IMR-90 (cell line): Measurements from ENCODE around the gene SLC25A21. TPM values are rescaled to one million over a fixed set of nuclear protein-coding genes. Genes with fewer than 3 reads are reported as not detected.

Experiments used
- ATAC-seq: fragments of 200-7000 bp; cut with Tn5 transposase; 2 replicates; pipeline ENCODE4 v1.9.1; 2020; ENCODE audit warnings: low read depth, mild to moderate bottlenecking, moderate library complexity
- BruUV-seq: library from RNA; stranded (reverse); fragments of 400-500 nt; replicated peaks from 2 replicates; lab custom pipeline; 2021; lab: Mats Ljungman, UMichigan
- CTCF ChIA-PET: fragments of 300-600 bp; formaldehyde crosslinking; extraction: SDS; loops from one replicate; lab custom pipeline; 2021; ENCODE audit warnings: antibody characterized with exemption; lab: Yijun Ruan, JAX
- POLR2A ChIA-PET: fragments of 300-600 bp; sonication (Branson Sonifier 250); formaldehyde crosslinking; loops from one replicate; lab custom pipeline; 2022; ENCODE audit warnings: antibody characterized with exemption; ENCODE audit not compliant: unreplicated experiment; lab: Charles Lee
- DNase-seq: peaks from one replicate; pipeline ENCODE4 v3.0.0; 2013
- H2AFZ ChIP-seq: replicated peaks from 2 replicates; pipeline ENCODE3; 2013; ENCODE audit warnings: low read length, mild to moderate bottlenecking; ENCODE audit not compliant: poor library complexity
- H2AK5ac ChIP-seq: 2 replicates; pipeline ENCODE4 v1.6.1; 2013; ENCODE audit warnings: low read depth, low read length, inconsistent platforms
- H2AK9ac ChIP-seq: replicated peaks from 2 replicates; pipeline ENCODE3; 2013; ENCODE audit warnings: mild to moderate bottlenecking, low read depth, low read length, moderate library complexity; ENCODE audit not compliant: poor library complexity
- H2BK120ac ChIP-seq: 2 replicates; pipeline ENCODE4 v1.6.1; 2013; ENCODE audit warnings: low read depth, low read length, inconsistent platforms
- H2BK15ac ChIP-seq: 3 replicates; pipeline ENCODE4 v1.6.1; 2013; ENCODE audit warnings: low read depth, low read length, inconsistent platforms
- H2BK20ac ChIP-seq: 2 replicates; pipeline ENCODE4 v1.6.1; 2013; ENCODE audit warnings: low read depth, mild to moderate bottlenecking, inconsistent platforms, low read length, moderate library complexity
- H2BK5ac ChIP-seq: 2 replicates; pipeline ENCODE4 v1.6.1; 2013; ENCODE audit warnings: mild to moderate bottlenecking, low read depth, low read length, inconsistent platforms; ENCODE audit not compliant: poor library complexity, severe bottlenecking
- H3K14ac ChIP-seq: replicated peaks from 2 replicates; pipeline ENCODE4 v1.6.1; 2013; ENCODE audit warnings: low read depth, low read length, inconsistent platforms
- H3K18ac ChIP-seq: 2 replicates; pipeline ENCODE4 v1.6.1; 2013; ENCODE audit warnings: low read depth, low read length, control low read depth
- H3K23ac ChIP-seq: 2 replicates; pipeline ENCODE4 v1.6.1; 2013; ENCODE audit warnings: low read depth, low read length, inconsistent platforms
- H3K27ac ChIP-seq: 2 replicates; pipeline ENCODE4 v1.5.1; 2013; ENCODE audit warnings: mild to moderate bottlenecking, control low read depth, low read length; ENCODE audit not compliant: insufficient read depth
- H3K27me3 ChIP-seq: 2 replicates; pipeline ENCODE4 v1.6.1; 2013; ENCODE audit warnings: low read length; ENCODE audit not compliant: control insufficient read depth, insufficient read depth
- H3K36me3 ChIP-seq: 2 replicates; pipeline ENCODE4 v1.6.1; 2013; ENCODE audit warnings: low read length, mixed read lengths; ENCODE audit not compliant: control insufficient read depth, insufficient read depth
- H3K4ac ChIP-seq: 2 replicates; pipeline ENCODE4 v1.6.1; 2013; ENCODE audit warnings: low read depth, low read length, inconsistent platforms
- H3K4me1 ChIP-seq: 2 replicates; pipeline ENCODE4 v1.6.1; 2013; ENCODE audit warnings: low read length, mixed read lengths; ENCODE audit not compliant: control insufficient read depth, insufficient read depth
- H3K4me2 ChIP-seq: 2 replicates; pipeline ENCODE4 v1.6.1; 2013; ENCODE audit warnings: low read depth, mild to moderate bottlenecking, control low read depth, low read length, moderate library complexity
- H3K4me3 ChIP-seq: 2 replicates; pipeline ENCODE4 v1.5.1; 2013; ENCODE audit warnings: low read depth, mild to moderate bottlenecking, control low read depth, low read length, moderate library complexity; ENCODE audit not compliant: insufficient read depth
- H3K56ac ChIP-seq: 2 replicates; pipeline ENCODE4 v1.6.1; 2013; ENCODE audit warnings: low read length, inconsistent platforms; ENCODE audit not compliant: insufficient read depth; ENCODE audit errors: extremely low read depth
- H3K79me1 ChIP-seq, 2 experiments: 2 replicates each; pipeline ENCODE4 v1.6.1; 2013; ENCODE audit warnings: low read length in 2 of 2, inconsistent platforms in 1 of 2, low read depth in 1 of 2
- H3K9ac ChIP-seq: 2 replicates; pipeline ENCODE4 v1.6.1; 2013; ENCODE audit warnings: low read depth, low read length, control low read depth
- H3K9me1 ChIP-seq: 2 replicates; pipeline ENCODE4 v1.6.1; 2013; ENCODE audit warnings: low read length, inconsistent platforms; ENCODE audit not compliant: insufficient read depth
- H3K9me3 ChIP-seq: 2 replicates; pipeline ENCODE4 v1.6.1; 2013; ENCODE audit warnings: low read length; ENCODE audit not compliant: control insufficient read depth, insufficient read depth
- H4K20me1 ChIP-seq: 2 replicates; pipeline ENCODE4 v1.6.1; 2013; ENCODE audit warnings: low read length, inconsistent platforms; ENCODE audit not compliant: insufficient read depth
- H4K5ac ChIP-seq: 2 replicates; pipeline ENCODE4 v1.6.1; 2013; ENCODE audit warnings: mild to moderate bottlenecking, low read depth, low read length, control low read depth
- H4K8ac ChIP-seq, 2 experiments: 2 replicates each; pipeline ENCODE4 v1.6.1; 2013; ENCODE audit warnings: low read depth in 2 of 2, low read length in 2 of 2, control low read depth in 1 of 2, inconsistent platforms in 1 of 2
- H4K91ac ChIP-seq: 2 replicates; pipeline ENCODE4 v1.6.1; 2013; ENCODE audit warnings: low read depth, low read length, inconsistent platforms; ENCODE audit not compliant: insufficient read depth
- CHD1 ChIP-seq: IDR thresholded peaks from 2 replicates; pipeline ENCODE4 v1.6.1; 2012; ENCODE audit warnings: low read depth, low read length, improper control_type of control experiment
- CTCF ChIP-seq: conservative IDR thresholded peaks from 2 replicates; pipeline ENCODE4 v1.5.1; 2012; ENCODE audit warnings: mild to moderate bottlenecking, low read depth, low read length, improper control_type of control experiment
- MAFK ChIP-seq: IDR thresholded peaks from 2 replicates; pipeline ENCODE4 v1.6.1; 2012; ENCODE audit warnings: low read depth, low read length, improper control_type of control experiment
- MXI1 ChIP-seq: IDR thresholded peaks from 2 replicates; pipeline ENCODE4 v1.6.1; 2012; ENCODE audit warnings: low read depth, mild to moderate bottlenecking, low read length, moderate library complexity, borderline replicate concordance
- POLR2A ChIP-seq: IDR thresholded peaks from 2 replicates; pipeline ENCODE4 v1.6.1; 2012; ENCODE audit warnings: mild to moderate bottlenecking, low read depth, low read length
- RAD21 ChIP-seq: IDR thresholded peaks from 2 replicates; pipeline ENCODE4 v1.6.1; 2012; ENCODE audit warnings: low read length, improper control_type of control experiment
- RCOR1 ChIP-seq: IDR thresholded peaks from 2 replicates; pipeline ENCODE4 v1.6.1; 2012; ENCODE audit warnings: mild to moderate bottlenecking, low read length, improper control_type of control experiment; ENCODE audit not compliant: insufficient replicate concordance
- RFX5 ChIP-seq: IDR thresholded peaks from 2 replicates; pipeline ENCODE4 v1.8.0; 2012; ENCODE audit warnings: low read depth, mild to moderate bottlenecking, low read length, moderate library complexity
- SMC3 ChIP-seq: fragments of 150-350 bp; IDR thresholded peaks from 2 replicates; pipeline ENCODE4 v1.6.1; 2016; ENCODE audit warnings: low read depth, mild to moderate bottlenecking, antibody characterized with exemption, low read length, moderate library complexity
- USF2 ChIP-seq: fragments of 150-350 bp; IDR thresholded peaks from 2 replicates; pipeline ENCODE4 v1.6.1; 2017; ENCODE audit warnings: mild to moderate bottlenecking, antibody characterized with exemption, low read length, low read depth
- WGBS, 2 experiments: methylation state at CpG; one replicate each; pipeline versions ENCODE4 v1.1.5 to v1.1.7; 2013; ENCODE audit warnings: missing lambda C conversion rate in 2 of 2; ENCODE audit not compliant: insufficient read length in 1 of 2; ENCODE audit errors: extremely low coverage in 2 of 2; 5-methylcytosine and 5-hydroxymethylcytosine counted together
- dilution Hi-C: fragments of 300-500 bp; cut with HindIII; formaldehyde crosslinking; loops from one replicate; pipeline ENCODE4 v1.14.3; 2018; ENCODE audit warnings: low sequenced_read_pairs; ENCODE audit not compliant: unreplicated experiment
- in situ Hi-C: fragments of 300-500 bp; cut with MboI; formaldehyde crosslinking; loops from 3 replicates; pipeline ENCODE4 v1.14.3; 2019; ENCODE audit warnings: low sequenced_read_pairs, inconsistent platforms, mixed read lengths
- intact Hi-C: fragments of 100-400 bp; cut with micrococcal nuclease; formaldehyde crosslinking; loops from 2 replicates; pipeline ENCODE4 v1.10.0; 2022
- polyA plus RNA-seq, 3 experiments: library from polyadenylated mRNA; depleted of rRNA; stranded (reverse); fragments of >200 nt; gene quantifications; 2 replicates each; pipeline ENCODE4 v1.2.3, GENCODE V29; 2012; ENCODE audit warnings: low replicate concordance in 1 of 3
- total RNA-seq: library from RNA; depleted of rRNA; stranded (reverse); fragments of >200 nt; gene quantifications from 2 replicates; pipeline ENCODE4 v1.2.3, GENCODE V29; 2012

SLC25A21 gene
- total and polyA plus RNA-seq, 2 of the 4 experiments (the other 2 are of a cell fraction): 0.62 to 0.90 TPM

DNA sequence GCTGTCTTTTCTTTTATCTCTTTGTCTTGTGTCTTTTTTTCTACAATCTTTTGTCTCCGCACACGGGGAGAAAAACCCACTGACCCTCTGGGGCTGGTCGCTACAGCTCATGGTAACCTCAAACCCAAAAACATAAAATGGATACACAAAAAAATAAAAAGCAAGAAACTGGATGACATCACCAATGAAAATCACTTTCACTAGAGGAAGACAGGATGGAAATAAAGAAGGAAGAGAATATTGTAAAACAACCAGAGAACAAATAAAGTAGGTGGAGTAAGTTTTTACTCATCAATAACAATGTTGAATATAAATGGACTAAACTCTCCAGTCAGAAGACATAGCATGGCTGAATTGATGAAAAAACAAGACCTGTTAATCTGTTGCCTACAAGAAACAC is 42.9 kb upstream of the SLC25A21 start:
- Histone ChIP-seq H3K23ac (no peak overlapping the region), H3K27me3 (no peaks in the 10 kb centered on the region), H3K56ac (no peak overlapping the region), H3K4me1 (no peaks in the 10 kb centered on the region), H2BK5ac (no peak overlapping the region), H3K4me3 (no peak overlapping the region), H4K5ac (no peak overlapping the region), H2BK15ac (no peak overlapping the region), H3K79me1 (peaks cover 4 to 16% of the 10 kb centered on the region in 2 experiments; a peak in 3 of 4 replicates), H2BK20ac (no peak overlapping the region), H2AFZ (no peak overlapping the region), H3K9ac (no peak overlapping the region), H4K20me1 (no peaks in the 10 kb centered on the region; the same call in 1 of the 2 replicates), H3K4me2 (no peak overlapping the region), H3K36me3 (no peaks in the 10 kb centered on the region), H3K4ac (no peak overlapping the region), H2BK120ac (no peak overlapping the region), H2AK5ac (no peak overlapping the region), H3K27ac (no peak overlapping the region), H3K9me3 (no peaks in the 10 kb centered on the region), H4K8ac (no peak overlapping the region), H3K14ac (no peak overlapping the region), H4K91ac (no peak overlapping the region), H3K18ac (no peak overlapping the region), H2AK9ac (no peak overlapping the region), H3K9me1 (0 out of 2 replicates have a peak, but pooled peaks cover 5% of the 10 kb centered on the region)
- CTCF ChIA-PET: interaction anchor here (1.2 kb wide), 1 partner anchor 273 kb away, joined by 3 read pairs; no protein-coding TSS in a partner anchor
- intact Hi-C loops (no loop called here), dilution Hi-C loops (no loop called here), in situ Hi-C loops (no loop called here)
- TF ChIP-seq MXI1: no peak
- TF ChIP-seq MAFK: no peak
- TF ChIP-seq SMC3: no peak
- no peak for TF ChIP-seq RFX5
- TF ChIP-seq RCOR1: no peak
- no peak for TF ChIP-seq USF2
- no peak for TF ChIP-seq RAD21
- no peak for TF ChIP-seq CHD1
- no peak for TF ChIP-seq POLR2A
- no peak for TF ChIP-seq CTCF
- no peak for DNase-seq
- POLR2A ChIA-PET: no interaction called here
- no CpG with 5 or more reads among the region's 3 CpGs for WGBS, 2 experiments
- no TSS peak for BruUV-seq
- no peak for ATAC-seq
